Measurements from ENCODE around the gene NSG2.

The NSG2 gene

DNA sequence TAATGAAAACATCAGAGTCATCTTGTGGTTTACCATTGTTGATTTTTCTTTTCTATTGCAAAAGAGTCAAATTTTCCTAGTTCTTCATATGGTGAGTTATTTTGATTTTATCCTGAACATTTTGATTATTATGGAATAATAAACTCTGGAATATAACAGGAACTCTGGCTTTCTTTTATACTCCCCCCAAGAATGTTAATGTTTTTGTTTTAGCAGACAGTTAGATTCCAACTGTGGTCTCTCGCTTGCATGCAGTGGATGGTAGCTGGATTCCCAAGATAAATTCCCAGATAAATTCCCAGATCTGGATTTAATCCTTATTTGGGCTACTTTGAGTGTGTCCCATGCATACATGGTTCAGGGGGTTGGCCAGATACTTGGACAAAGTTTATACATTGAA is 109.8 kb downstream of the NSG2 start:
- no peak for DNase-seq

DNA sequence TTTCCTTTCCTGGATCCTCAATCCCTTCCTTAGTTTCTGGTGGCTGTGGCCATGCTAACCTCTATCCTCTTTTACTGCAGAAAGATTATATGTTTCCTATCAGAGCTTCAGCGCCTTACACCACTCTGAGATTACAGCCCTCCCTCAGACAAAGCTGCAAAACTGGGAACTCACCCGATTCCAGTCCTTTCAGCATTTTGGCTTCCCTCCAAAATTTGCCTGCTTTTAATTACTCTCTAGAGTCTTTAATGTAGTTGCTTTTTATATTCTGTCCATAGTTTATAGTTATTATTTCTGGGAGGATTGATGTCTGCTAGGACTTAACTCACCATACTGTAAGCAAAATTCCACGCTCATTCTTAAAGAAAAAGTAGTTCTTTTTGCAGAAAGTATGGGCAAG is 110.2 kb downstream of the NSG2 start:
- DNase-seq = no peak

DNA sequence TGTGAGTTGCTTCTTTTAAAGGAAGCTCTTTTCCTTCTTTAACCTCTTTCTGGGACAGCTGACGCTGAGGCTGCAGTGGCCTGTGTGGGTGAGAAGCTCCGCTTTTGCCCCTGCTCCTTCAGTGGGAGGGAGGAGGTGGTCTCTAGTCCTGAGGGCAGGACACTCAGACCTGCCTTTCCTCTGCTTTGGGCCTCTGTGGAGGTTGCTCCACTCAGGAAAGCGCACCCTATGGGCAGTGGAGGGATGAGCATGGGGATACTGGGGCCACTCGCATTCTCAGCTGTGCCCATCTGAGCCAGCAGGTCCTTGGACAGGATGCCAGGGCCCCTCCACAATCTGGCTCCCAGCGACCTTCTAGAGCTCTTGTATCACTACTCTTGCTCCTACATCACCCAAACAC is 111.5 kb downstream of the NSG2 start:
- no peak for DNase-seq

Data from activated naive CD4-positive, alpha-beta T cell (primary cell).